GM18498 (cell line): ENCODE measurements around the gene HOXD11.

Source experiments
- ATAC-seq: cut with Tn5 transposase; IDR thresholded peaks from one replicate; pipeline ENCODE4 v1.9.1; 2021; ENCODE audit warnings: mild to moderate bottlenecking, moderate library complexity; ENCODE audit not compliant: unreplicated experiment

The HOXD11 gene

GRCh38 chr2:176093145-176093897 lies 13.8 kb upstream of the HOXD11 start:
- ATAC-seq, result no peak

DNA sequence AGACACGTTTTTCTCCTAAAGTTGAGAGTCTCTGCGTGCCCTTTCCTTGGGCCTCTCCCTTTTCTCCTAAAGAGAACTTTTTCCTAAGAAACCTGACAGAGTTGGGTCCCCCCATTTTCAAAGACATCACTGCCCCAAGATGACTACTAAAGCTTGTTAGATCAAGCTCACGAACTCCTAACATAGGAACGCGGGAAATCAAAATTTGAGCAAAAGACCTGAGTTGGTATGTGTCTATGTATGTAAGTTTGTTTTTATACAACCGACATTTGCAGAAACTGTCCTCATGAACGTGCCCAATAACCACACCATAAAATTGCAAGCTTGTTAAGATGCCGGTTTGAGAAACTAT lies 13.2 kb upstream of the HOXD11 start:
- ATAC-seq, result no peak

DNA sequence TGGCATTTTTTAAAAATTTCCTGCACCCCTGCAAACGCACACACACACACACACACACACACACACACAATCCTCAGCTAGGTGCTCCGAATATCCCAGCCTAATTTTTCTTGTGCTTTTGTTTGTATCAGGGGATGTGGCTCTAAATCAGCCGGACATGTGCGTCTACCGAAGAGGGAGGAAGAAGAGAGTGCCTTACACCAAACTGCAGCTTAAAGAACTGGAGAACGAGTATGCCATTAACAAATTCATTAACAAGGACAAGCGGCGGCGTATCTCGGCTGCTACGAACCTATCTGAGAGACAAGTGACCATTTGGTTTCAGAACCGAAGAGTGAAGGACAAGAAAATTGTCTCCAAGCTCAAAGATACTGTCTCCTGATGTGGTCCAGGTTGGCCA lies 12.7 kb upstream of the HOXD11 start:
- no peak for ATAC-seq

GRCh38 chr2:176095421-176095820 lies 11.7 kb upstream of the HOXD11 start:
- ATAC-seq, result no peak

- ATAC-seq, result no peak
Measured at GRCh38 chr2:176096243-176096985, 10.7 kb upstream of the HOXD11 start.

DNA sequence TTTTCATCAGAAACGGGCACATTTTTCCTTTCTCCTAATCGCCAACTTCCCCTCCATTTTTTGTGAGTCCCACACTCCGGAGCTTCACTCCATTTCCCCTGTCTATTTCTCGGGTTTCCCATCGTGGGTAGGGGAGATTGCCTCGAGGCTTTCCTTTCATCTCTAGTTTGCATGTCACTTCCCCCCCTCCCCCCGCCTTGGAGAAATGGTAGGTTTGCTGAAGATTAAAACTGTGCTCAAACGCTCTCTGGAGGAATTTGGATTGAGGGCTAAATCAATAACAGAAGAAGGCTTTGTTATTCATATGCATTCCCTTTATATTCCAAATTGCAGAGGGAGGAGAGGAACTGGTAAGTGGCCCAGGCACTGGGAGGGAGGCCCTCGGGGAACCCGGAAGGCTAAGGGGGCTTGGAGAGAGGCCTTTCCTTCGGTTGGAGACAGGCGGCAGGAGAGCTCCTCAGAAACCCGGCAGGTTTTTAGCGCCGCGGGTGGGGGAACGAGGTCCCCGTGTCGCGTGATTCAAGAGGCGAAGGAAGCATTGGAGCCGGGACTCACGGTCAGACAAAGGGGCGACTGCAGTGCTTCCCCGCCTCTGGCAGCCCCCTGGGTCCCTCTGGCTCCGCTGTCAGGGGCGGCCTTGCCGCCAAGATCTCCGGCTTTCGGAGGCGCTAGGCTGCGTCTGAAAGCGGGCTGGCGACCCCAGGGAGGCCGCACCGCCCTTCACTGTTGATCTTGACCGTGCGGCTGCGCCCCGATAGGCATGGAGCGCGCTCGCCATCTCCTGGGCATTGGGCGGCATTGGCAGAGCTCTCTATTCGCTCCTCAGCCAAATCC lies 9.9 kb upstream of the HOXD11 start:
- peak; percentile 85 for ATAC-seq

- no peak for ATAC-seq
Measured at GRCh38 chr2:176097820-176098365, 9.2 kb upstream of the HOXD11 start.

- no peak for ATAC-seq
Measured at GRCh38 chr2:176098366-176099158, 8.5 kb upstream of the HOXD11 start.

- ATAC-seq, result no peak
Measured at GRCh38 chr2:176099159-176099727, 7.8 kb upstream of the HOXD11 start.

DNA sequence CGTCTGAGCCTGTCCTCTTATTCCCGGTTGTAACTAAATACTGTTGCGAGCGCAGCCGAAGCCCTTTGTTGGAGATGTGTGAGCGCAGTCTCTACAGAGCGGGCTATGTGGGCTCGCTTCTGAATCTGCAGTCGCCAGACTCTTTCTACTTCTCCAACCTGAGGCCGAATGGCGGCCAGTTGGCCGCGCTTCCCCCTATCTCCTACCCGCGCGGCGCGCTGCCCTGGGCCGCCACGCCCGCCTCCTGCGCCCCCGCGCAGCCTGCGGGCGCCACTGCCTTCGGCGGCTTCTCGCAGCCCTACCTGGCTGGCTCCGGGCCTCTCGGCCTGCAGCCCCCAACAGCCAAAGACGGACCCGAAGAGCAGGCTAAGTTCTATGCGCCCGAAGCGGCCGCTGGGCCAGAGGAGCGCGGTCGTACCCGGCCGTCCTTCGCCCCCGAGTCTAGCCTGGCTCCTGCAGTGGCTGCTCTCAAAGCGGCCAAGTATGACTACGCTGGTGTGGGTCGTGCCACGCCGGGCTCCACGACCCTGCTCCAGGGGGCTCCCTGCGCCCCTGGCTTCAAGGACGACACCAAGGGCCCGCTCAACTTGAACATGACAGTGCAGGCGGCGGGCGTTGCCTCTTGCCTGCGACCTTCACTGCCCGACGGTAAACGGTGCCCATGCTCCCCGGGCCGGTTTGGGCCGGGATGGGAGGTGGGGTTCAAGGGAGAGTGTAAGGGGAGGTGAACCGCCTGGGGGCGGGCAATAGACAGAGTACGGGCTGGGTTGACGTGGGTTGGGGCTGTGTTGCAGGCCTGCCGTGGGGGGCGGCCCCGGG lies 7.1 kb upstream of the HOXD11 start, which contains the start of gene HOXD12:
Gene HOXD12 (plus strand): TSS at position 68 of the 819 bp plus-strand sequence. CDS start 7 bp downstream, at position 75.
- no peak for ATAC-seq

GRCh38 chr2:176100547-176101140 lies 6.4 kb upstream of the HOXD11 start:
- ATAC-seq, result no peak

- no peak for ATAC-seq
Measured at GRCh38 chr2:176101216-176101830, 5.8 kb upstream of the HOXD11 start.

DNA sequence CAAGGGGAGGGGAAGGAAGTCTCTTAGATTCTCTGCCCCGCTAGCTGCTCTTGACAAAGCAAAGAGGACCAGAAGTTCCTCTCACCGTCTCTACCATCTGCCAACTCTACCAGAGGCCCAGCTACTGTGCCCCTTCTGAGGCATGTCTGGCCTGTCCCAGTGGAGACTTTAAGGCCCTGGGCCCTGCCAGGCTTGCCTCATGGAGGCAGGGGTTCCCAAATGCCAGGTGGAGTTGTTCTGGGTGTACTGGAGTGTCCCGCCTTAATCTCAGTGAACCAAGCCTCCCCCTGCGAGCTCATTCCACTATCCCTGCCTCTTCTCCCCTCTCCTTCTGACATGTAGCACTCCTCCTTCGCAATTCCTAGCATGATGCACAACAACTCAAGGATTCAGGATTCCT lies 5.2 kb upstream of the HOXD11 start:
- no peak for ATAC-seq

GRCh38 chr2:176102309-176102866 lies 4.7 kb upstream of the HOXD11 start:
- no peak for ATAC-seq

GRCh38 chr2:176103194-176103593 lies 3.9 kb upstream of the HOXD11 start:
- no peak for ATAC-seq

DNA sequence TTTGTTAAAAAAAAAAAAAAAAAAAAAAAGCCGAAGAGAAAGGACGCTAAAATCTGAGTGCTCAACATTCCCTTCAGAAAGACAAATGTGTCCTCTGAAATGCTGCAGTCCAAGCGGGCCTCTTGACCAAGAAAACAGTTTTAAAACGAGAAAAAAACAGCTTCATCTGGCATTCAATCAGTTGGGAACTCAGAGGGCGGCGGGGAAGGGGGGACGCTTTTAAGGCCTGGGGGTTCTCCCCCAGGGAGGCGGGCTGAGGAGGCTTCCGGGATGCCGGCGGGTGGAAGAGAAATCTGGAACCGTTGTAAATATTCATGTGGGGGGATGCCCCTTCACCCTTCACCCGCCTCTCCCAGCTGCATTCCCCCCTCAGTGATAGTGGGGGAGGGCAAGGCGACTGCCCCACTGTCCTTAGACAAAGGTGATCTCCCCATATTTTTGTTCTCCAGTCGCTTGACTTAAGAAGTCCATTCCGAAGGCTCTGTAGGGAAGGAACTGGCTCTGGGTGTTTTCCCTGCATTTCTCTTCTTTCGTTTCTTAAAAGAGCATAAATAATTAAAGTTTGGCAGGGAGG lies 3.3 kb upstream of the HOXD11 start:
- no peak for ATAC-seq

DNA sequence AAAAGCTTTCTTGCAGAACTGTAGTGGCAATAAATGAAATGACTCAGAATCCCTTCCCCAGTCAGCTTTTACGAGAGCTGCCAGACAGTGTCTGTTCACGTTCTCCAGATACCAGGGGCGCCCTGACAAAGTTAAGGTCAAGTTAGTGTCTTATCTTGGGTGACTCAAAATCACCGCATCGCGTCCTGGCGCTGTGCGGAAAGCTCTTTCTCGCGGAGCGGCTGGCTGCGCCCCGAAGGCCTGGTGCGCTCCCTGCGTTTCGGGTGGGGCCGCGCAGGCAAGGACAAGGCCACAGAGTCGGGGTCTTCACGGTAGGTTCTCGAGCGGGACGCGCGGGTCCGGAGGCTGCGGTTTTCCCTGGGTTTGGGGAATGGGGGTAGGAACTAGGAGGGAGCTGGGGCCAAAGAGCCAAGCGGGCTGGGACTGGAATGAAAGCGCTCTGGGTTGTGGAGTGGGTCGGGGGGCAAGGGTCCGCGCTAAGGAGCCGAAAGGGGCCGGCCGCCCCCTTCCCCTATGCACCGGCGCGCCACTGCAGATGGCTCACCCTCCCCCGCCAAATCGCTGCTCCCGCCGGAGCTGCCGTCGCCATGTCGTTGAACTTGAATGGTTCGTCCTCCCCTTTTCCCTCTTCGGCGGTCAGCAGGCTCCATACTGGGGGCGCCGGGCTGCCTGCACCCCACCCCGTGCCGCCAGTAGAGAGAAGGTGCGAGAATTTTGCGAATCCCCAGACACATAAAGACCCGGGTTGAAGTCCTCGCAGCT lies 2.6 kb upstream of the HOXD11 start:
- ATAC-seq, result no peak
